ENCODE results near the gene TRIM21.
"Not testable (repeated sequence)": the region's sequence is repeated elsewhere in the genome, so short reads cannot be mapped to it uniquely, and the experiment has no call there.

The TRIM21 gene

DNA sequence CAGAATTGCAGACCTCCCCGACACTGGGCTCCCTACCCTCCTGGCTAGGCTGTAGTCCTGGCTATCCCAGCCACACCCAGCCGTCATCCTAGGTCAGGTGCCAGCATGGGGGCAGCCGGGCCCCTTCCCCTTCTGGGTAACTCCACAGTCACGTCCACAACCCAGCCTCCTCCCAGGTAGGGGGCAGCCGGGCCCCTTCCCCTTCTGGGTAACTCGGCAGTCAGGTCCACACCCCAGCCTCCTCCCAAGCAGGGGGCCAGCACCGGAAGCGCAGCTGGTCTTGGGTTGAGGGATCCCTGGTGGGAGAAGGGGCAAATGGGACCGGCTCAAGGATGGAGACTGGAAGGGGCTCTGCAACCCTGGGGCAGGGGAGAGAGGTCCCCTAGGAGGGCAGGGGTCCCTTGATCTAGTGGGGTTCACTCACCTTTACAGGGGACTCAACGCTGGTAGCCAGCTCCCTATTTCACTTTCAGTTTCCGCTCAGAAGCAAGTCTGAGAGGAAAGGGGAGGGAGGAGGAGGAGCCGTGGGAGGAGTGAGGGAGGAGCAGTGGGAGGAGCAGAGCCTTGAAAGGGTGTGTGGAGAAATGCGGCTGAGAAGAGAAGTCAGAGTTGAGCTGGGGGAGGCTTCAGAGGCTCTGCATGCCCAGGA, at the start of gene TRIM21:
TRIM21 (minus strand) TSS at position 494 of the 649 bp plus-strand sequence. CDS start 3,293 bp downstream, outside the sequence.
- DNase-seq (ENCODE audit: low read depth, low spot score) = peak; percentile 90

DNA sequence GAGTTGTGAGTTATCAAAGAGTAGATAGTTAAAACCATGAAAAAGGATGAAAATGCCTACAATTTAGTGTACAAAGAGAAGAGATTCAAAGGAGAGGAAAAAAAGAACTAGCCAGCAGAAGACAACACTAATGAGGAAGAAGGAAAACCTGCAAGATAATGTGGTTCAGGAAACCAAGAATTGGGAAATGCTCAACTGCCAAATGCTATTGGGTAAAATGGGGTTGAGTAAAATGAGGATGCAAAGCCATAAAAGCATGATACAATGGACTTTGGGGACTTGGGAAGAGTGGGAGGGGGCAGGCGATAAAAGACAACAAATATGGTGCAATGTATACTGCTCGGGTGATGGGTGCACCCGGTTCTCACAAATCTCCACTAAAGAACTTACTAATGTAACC, 48.0 kb upstream of the TRIM21 start:
- no peak for DNase-seq (ENCODE audit: low read depth, low spot score)

DNA sequence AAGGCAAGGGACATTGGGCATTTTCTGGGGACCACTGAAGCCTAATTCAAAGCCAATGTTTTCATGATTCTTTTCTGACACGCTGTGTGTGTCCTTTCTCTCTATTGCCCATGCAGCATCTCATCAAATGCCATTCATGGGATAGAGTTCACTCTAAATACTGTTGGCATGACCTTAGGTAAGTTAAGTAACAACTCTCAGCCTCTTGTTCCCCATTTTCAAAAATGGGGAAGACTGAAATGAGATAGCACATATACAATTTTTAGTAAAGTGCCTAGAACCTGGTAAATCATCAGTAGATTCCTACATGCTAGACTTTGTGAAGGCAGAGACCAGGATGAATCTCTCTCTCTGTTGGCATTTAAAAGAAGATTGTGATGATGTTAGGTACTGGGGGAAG, 42.9 kb upstream of the TRIM21 start:
- no peak for DNase-seq (ENCODE audit: low read depth, low spot score)

DNA sequence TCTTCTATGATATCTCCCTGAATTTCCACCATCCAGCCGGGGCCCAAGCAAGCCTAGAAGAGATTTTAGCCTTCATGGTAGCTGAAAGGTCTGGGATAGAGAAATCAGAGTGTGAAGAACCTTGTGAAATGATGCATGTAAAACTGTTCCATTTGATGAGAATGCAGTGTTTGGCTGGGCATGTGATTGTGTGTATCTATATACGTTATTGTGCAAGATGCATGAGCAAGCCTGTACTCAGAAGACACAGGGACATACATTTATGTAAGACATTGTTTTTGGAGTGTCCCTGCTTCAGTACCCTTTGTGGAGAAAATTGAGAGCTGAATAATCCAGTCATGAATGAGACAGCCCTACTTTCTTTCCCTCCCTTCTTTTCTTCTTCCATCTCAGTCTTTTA, 40.4 kb upstream of the TRIM21 start:
- no peak for DNase-seq (ENCODE audit: low read depth, low spot score)

- no peak for DNase-seq (ENCODE audit: low read depth, low spot score)
These were observed 36.5 kb upstream of the TRIM21 start for GRCh38 chr11:4430051-4430450.

GRCh38 chr11:4418403-4418802, 24.9 kb upstream of the TRIM21 start:
- no peak for DNase-seq (ENCODE audit: low read depth, low spot score)

GRCh38 chr11:4416816-4417215, 23.3 kb upstream of the TRIM21 start:
- no peak for DNase-seq (ENCODE audit: low read depth, low spot score)

GRCh38 chr11:4416306-4416705, 22.8 kb upstream of the TRIM21 start:
- no peak for DNase-seq (ENCODE audit: low read depth, low spot score)

GRCh38 chr11:4406206-4406605, 12.7 kb upstream of the TRIM21 start:
- not testable (repeated sequence) for DNase-seq (ENCODE audit: low read depth, low spot score)

GRCh38 chr11:4393858-4394223, 339 bp upstream of the TRIM21 start:
- no peak for DNase-seq (ENCODE audit: low read depth, low spot score)

GRCh38 chr11:4388221-4388620, 5.3 kb downstream of the TRIM21 start:
- no peak for DNase-seq (ENCODE audit: low read depth, low spot score)

GRCh38 chr11:4385978-4386740, 7.3 kb downstream of the TRIM21 start:
- DNase-seq (ENCODE audit: low read depth, low spot score) = no peak

- DNase-seq (ENCODE audit: low read depth, low spot score) = no peak
These were observed 11.6 kb downstream of the TRIM21 start for GRCh38 chr11:4381901-4382300.

- DNase-seq (ENCODE audit: low read depth, low spot score) = no peak
These were observed 17.9 kb downstream of the TRIM21 start for GRCh38 chr11:4375431-4376140.

- no peak for DNase-seq (ENCODE audit: low read depth, low spot score)
These were observed 23.3 kb downstream of the TRIM21 start for GRCh38 chr11:4370166-4370565.

GRCh38 chr11:4368286-4368685, 25.2 kb downstream of the TRIM21 start, which contains the start of gene OR52B4:
Gene OR52B4, minus strand, starts transcription at chr11:4368386. Its CDS starts 91 bp downstream, at chr11:4368295.
- DNase-seq (ENCODE audit: low read depth, low spot score) = no peak

GRCh38 chr11:4348142-4348541, 45.4 kb downstream of the TRIM21 start:
- not testable (repeated sequence) for DNase-seq (ENCODE audit: low read depth, low spot score)

- not testable (repeated sequence) for DNase-seq (ENCODE audit: low read depth, low spot score)
These were observed 48.1 kb downstream of the TRIM21 start for GRCh38 chr11:4345366-4345765.

All from astrocyte of the hippocampus (primary cell).